ENCODE measurements around the gene DCDC2C. TPM values are rescaled to one million over a fixed set of nuclear protein-coding genes. Genes with fewer than 3 reads are reported as not detected.

DCDC2C gene
- total and polyA plus RNA-seq, 10 donors = 0.03 to 0.22 TPM; not detected in 8

DNA sequence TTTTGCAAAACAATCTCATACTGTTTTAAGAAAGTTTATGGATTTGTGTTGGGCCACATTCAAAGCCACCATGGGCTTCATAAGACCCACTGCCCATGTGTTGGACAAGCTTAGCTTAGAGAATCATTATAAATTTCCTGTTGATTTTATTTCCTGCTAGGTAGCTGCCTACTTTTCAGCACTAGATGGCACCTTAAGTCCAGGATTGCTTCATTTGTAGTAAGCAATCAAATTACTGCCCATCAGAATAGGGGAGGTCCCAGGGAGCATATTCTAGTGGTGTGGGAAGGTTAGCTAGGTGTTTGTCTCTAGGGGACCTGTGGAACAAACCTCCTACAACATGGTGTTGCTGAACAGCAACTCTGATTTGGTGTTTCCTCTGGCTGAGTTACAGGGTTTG is 11.0 kb upstream of the DCDC2C start:
- DNase-seq = no peak
- intact Hi-C loops (cut with DNase I; ENCODE audit: low total_unique reads) = no loop called here
- H3K4me1 ChIP-seq = no peaks in the 10 kb centered on the region
- no peak overlapping the region for H3K27ac ChIP-seq
- H3K36me3 ChIP-seq = no peaks in the 10 kb centered on the region
- no peak overlapping the region for H3K4me3 ChIP-seq
- H3K27me3 ChIP-seq (replicated peaks in 1 of 7) = peaks cover 0 to 12% (median 0%) of the 10 kb centered on the region in 7 donors
- TF ChIP-seq POLR2AphosphoS5 (IDR thresholded peaks at IDR 0.05) (no peak), CTCF (IDR thresholded peaks at IDR 0.05 in 8 of 11, conservative IDR thresholded peaks at IDR 0.05 in 3 of 11) (peak in 3 of 11 experiments; percentile 10 to 20 (median 20))
- H3K9me3 ChIP-seq = peaks cover 0 to 28% (median 13%) of the 10 kb centered on the region in 8 donors

GRCh38 chr2:3696545-3696944 is 6.8 kb upstream of the DCDC2C start:
- peaks cover 0 to 25% (median 0%) of the 10 kb centered on the region in 7 donors for H3K27me3 ChIP-seq (replicated peaks in 1 of 7)
- TF ChIP-seq CTCF (IDR thresholded peaks at IDR 0.05 in 8 of 11, conservative IDR thresholded peaks at IDR 0.05 in 3 of 11) (no peak), POLR2AphosphoS5 (IDR thresholded peaks at IDR 0.05) (no peak), POLR2A (IDR thresholded peaks at IDR 0.05) (no peak)
- no peaks in the 10 kb centered on the region for H3K4me1 ChIP-seq
- H3K36me3 ChIP-seq = no peaks in the 10 kb centered on the region
- H3K27ac ChIP-seq = no peak overlapping the region
- WGBS, 5 donors = 88 to 95% (median 89%) methylated on average over 3 of the region's 3 CpGs
- no peak for DNase-seq
- H3K4me3 ChIP-seq = no peak overlapping the region
- H3K9me3 ChIP-seq = peaks cover 0 to 9% (median 1%) of the 10 kb centered on the region in 8 donors
- intact Hi-C loops (cut with DNase I; ENCODE audit: low total_unique reads) = no loop called here

DNA sequence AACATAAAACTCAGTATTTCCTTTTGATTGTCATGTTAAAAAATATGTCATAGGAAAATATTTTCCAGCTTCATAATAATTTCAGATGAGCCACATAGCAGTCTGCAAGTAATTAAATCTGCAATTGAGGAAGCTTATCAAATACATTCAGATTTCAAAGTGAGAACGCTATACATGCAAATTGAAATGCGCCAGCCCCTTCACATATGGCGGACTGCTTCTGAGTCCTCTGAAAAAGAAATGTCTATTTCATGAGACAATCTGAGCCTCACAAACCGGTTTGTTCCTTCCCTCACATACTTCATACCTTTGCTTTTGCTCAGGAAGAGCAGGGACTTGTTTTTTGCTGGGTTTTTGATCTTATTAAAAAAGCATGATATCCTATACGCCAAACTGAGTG is 2.3 kb upstream of the DCDC2C start:
- TF ChIP-seq POLR2A (IDR thresholded peaks at IDR 0.05) = no peak
- no peak for TF ChIP-seq CTCF (IDR thresholded peaks at IDR 0.05 in 8 of 11, conservative IDR thresholded peaks at IDR 0.05 in 3 of 11)
- no peak for TF ChIP-seq POLR2AphosphoS5 (IDR thresholded peaks at IDR 0.05)
- Histone ChIP-seq H3K36me3 (no peaks in the 10 kb centered on the region), H3K4me1 (peaks cover 0 to 6% (median 2%) of the 10 kb centered on the region in 6 donors), H3K4me3 (no peak overlapping the region), H3K9me3 (peaks cover 0 to 4% (median 0%) of the 10 kb centered on the region in 8 donors), H3K27me3 (replicated peaks in 1 of 7) (peaks cover 0 to 54% (median 21%) of the 10 kb centered on the region in 7 donors), H3K27ac (no peak overlapping the region)
- intact Hi-C loops (cut with DNase I; ENCODE audit: low total_unique reads) = no loop called here
- 86 to 92% (median 88%) methylated on average over 5 of the region's 5 CpGs for WGBS, 5 donors
- DNase-seq = no peak

GRCh38 chr2:3703757-3704355 is 481 bp downstream of the DCDC2C start:
- H3K4me1 ChIP-seq = peaks cover 0 to 6% (median 2%) of the 10 kb centered on the region in 6 donors
- intact Hi-C loops (cut with DNase I; ENCODE audit: low total_unique reads) = no loop called here
- no peak for DNase-seq
- peaks cover 0 to 4% (median 0%) of the 10 kb centered on the region in 8 donors for H3K9me3 ChIP-seq
- WGBS, 5 donors = 22 to 66% (median 41%) methylated on average over 8 to 73 of the region's 73 CpGs
- TF ChIP-seq POLR2AphosphoS5 (IDR thresholded peaks at IDR 0.05) = no peak
- no peak for TF ChIP-seq CTCF (IDR thresholded peaks at IDR 0.05 in 8 of 11, conservative IDR thresholded peaks at IDR 0.05 in 3 of 11)
- no peak for TF ChIP-seq POLR2A (IDR thresholded peaks at IDR 0.05)
- peaks cover 0 to 63% (median 21%) of the 10 kb centered on the region in 7 donors for H3K27me3 ChIP-seq (replicated peaks in 1 of 7)
- H3K4me3 ChIP-seq = peak overlapping the region in 2 of 8 donors; percentile 20 to 46
- H3K36me3 ChIP-seq = no peaks in the 10 kb centered on the region
- H3K27ac ChIP-seq = no peak overlapping the region

Data from spleen (tissue), 11 donors.